Neural cell (in vitro differentiated cells): ENCODE measurements around the gene FOXD2.

ENCODE experiments used
- EZH2 ChIP-seq: fragments of 200-600, 300-800 bp; shearing (Covaris generic), sonication (generic); IDR thresholded peaks from 2 replicates; pipeline ENCODE4 v1.6.1; 2014; ENCODE audit warnings: antibody characterized with exemption, low read length, borderline replicate concordance, mild to moderate bottlenecking; ENCODE audit not compliant: insufficient read depth, poor library complexity, severe bottlenecking
- TF ChIP-seq, protein P1 (sequence below): fragments of 450-650 bp; IDR thresholded peaks from 2 replicates; pipeline ENCODE4 v1.5.1; 2014; ENCODE audit warnings: antibody characterized with exemption, mild to moderate bottlenecking, moderate library complexity; ENCODE audit not compliant: poor library complexity, severe bottlenecking

DNA sequence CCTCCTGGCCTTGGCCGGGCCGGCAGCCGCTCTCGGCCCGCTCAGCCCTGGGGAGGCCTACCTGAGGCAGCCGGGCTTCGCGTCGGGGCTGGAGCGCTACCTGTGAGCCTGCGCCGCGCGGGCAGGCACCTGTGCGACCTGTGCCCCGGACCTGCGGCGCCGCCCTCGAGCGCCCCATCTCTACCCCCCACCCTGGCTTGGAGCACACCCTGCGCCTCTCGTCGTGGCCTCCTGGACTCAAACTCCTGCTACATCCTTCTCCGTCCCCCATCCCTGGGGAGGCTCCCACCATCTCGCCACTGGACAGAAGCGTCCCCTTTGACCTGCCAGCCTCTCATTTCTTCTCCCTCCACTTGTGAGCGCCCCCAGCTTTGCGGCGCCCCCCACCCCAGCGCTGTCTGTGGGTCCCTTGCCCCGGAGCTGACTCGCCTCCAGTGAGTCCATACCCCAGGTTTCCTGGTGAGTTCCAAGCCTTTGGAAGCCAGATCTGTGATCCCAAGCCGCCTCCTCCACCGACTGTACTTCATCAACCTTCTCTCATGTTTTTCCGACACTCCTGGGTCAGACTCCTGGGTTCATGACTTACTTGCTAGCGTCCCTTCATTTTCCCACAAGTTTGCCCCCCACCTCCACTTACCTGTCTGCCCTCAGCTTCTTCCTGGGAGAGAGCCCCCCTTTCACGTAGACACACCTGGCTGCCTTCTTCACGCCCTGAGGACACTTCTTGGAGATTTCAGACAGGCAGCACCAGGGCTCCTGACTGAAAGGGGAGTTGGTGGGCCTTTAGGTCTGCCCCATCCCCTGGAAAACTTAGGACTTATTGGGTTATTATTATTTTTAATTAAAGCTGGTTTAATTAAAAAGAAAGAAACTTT lies 20.4 kb upstream of the FOXD2 start:
- no peak for TF ChIP-seq EZH2
- TF ChIP-seq, protein P1, sequence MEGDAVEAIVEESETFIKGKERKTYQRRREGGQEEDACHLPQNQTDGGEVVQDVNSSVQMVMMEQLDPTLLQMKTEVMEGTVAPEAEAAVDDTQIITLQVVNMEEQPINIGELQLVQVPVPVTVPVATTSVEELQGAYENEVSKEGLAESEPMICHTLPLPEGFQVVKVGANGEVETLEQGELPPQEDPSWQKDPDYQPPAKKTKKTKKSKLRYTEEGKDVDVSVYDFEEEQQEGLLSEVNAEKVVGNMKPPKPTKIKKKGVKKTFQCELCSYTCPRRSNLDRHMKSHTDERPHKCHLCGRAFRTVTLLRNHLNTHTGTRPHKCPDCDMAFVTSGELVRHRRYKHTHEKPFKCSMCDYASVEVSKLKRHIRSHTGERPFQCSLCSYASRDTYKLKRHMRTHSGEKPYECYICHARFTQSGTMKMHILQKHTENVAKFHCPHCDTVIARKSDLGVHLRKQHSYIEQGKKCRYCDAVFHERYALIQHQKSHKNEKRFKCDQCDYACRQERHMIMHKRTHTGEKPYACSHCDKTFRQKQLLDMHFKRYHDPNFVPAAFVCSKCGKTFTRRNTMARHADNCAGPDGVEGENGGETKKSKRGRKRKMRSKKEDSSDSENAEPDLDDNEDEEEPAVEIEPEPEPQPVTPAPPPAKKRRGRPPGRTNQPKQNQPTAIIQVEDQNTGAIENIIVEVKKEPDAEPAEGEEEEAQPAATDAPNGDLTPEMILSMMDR = no peak
